ENCODE results near the gene CLDND1.

CLDND1 gene

DNA sequence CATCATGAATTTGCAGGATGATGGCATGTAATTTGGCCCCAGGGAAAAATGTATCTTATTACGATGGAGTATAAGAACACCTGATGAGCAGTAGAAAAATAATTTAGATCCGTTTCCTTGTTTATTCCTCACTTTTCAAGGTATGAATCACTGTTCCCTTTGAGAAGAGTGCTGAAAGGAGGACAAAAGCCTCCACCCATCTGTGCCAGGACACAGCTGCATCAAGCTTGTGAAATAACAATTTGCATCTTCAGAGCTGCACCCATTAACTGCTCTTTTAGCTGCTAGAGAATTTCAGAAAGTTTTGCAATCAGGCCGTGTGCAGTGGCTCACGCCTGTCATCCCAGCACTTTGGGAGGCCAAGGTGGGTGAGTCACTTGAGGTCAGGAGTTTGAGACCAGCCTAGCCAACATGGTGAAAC, 9.6 kb downstream of the CLDND1 start:
- no peak for DNase-seq

DNA sequence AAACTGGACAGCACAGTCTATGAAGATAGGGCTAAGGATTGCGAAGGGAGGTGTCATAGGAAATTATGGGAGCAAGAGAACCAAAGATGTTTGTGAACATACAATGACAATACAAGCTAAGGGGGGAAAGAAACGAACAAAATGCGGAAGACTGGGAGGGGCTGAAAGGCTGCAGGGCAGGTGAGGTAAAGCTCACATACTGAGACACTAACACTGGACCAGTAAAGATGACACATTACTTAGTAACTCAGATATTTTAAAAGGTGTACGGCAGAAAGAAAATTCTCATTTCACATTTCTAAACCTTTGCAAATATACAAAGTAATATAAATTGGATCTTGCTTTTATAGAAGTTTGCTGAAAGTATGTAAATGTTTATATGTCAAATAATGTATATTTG, 10.1 kb downstream of the CLDND1 start:
- no peak for DNase-seq

DNA sequence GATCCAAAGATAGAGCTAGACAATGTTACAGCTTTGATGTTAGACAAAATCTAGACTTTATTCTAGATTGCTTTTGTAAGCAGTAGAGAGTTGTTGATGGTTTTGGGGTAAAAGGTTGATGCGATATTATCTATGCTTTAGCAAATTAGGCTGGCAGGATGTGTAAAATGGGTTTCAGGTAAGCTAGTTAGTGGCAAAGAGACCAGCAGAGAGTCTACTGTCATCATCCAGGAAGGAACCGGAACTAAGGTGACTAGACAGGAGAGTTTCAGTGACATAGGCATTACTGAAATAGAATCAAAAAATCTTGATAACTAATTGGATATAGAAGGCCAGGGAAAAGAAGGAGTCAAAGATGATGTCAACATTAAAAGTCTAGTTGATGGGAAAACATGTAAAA, 14.1 kb downstream of the CLDND1 start:
- no peak for DNase-seq

DNA sequence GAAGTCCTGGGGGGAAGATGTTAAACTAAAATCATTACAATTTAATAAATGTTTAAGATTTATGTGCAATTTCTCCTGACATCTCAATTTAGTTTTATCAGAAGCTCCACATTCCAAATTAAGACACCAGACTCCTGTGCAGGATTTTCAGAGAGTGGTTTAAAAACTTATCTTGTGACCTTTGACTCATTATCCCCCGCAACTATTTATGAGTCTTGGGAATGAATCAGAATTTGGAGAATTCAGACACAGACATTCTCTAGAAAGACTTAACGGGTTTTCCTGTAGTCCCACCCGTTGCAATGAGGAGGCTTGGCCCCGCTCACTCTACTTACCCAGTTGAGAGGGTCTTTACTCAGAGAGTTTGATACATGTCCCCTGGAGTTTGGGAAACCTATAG, 18.2 kb downstream of the CLDND1 start:
- DNase-seq = no peak

DNA sequence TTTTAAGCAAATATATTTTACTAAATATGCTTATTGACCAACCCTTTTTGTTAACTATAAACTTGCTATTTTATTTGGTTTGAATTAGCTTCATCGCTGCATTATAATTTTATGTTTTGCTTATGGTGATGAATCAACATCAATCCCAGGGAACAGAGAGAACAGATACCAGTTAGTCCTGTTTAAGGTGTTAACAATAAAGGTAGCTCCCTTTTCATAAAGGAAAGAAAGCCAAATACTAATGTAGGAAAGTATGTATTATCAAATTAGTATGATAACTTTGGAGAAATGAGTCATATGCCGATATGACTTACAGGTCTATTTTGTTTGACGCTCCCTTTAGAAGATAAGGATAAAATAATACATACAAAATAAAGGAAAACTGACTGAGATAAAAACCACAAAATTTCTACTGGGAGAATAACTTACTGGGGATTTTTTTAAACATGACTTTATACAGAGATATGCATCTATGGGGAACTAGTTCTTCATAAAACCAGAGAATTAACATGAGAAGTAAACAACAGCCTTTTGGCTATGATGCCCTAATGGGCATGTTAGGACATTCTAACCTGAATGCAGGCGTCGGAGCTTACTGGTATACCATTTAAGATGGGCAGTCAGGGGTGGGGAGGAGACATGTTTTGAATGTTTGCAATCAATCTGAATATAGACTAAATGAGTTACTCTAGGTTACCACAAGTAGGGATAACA, 20.7 kb downstream of the CLDND1 start:
- no peak for DNase-seq

DNA sequence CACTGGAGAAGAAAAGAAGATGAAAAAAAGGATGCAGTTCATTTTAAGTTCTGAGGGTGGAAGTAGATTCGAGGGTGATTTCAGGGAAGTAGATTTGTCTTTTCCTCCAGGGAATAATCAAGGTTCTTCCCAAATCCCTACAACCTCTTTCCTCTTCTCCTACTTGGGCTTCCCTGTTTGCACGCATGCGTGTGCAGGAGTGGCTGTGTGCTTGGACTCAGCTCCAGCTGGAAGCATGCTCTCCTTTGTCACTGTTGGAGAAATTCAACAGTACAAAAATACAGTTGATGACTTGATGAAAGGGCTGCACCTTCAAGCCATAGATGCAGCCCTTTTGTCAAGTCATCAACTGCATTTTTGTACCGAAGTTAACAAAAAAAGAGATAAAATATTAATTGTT, 21.4 kb downstream of the CLDND1 start:
- no peak for DNase-seq

DNA sequence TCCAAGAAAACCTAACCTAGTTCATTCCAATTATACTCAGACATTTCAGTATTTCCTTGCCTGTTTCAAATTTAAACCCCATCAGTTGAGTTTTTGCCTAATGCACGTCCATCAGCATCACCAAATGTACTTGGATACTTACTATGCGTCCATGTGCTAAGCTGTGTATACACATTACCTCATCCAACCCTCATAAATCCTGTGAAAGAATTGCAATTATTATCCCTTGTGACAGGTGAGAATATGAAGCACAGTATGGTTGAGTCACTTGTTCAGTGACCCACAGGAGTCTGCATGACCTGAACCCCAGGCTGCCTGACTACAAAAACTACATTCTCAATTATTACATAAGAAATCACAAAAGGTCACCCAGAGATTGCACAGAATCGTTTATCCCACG, 22.7 kb downstream of the CLDND1 start:
- no peak for DNase-seq

DNA sequence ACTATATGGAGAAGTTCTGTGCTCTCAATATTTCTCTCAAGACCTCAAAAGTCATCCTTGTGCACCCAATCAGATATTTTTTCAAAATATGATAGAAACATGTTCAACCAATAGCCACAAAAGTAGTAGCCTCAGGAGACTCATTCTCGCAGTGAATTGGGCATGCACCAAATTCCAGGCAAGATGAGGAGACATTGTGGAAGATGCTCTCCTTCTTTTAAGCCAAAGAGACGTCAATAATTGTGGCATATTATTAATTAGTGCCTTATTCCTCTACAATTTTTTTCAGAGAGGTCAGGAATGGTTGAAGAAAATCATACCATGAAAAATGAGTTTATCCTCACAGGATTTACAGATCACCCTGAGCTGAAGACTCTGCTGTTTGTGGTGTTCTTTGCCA, 25.3 kb downstream of the CLDND1 start, which contains the start of gene OR5K2:
Gene OR5K2 (plus strand): TSS at position 301 of the 400 bp plus-strand sequence. CDS start 0 bp downstream, at position 301.
- DNase-seq = no peak

DNA sequence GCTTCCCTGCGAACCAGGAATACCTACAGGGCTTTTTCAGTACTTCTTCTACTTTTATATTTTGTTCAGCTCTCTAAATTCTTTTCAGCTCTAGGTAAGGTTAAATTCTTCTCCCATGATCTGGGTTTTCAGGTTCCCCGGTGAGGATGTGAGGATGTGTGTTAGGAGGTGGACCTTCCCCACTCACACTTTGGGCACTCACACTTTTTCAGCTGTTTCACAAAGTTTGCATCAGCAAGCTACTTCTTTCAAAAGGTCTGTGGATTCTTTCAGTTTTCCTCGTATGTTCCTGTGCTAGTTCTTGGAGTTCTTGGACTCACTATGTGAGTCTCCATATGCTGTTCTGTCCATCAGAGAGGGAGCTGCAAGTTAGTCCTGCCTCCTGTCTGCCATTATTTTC, 39.1 kb downstream of the CLDND1 start:
- DNase-seq = no peak

DNA sequence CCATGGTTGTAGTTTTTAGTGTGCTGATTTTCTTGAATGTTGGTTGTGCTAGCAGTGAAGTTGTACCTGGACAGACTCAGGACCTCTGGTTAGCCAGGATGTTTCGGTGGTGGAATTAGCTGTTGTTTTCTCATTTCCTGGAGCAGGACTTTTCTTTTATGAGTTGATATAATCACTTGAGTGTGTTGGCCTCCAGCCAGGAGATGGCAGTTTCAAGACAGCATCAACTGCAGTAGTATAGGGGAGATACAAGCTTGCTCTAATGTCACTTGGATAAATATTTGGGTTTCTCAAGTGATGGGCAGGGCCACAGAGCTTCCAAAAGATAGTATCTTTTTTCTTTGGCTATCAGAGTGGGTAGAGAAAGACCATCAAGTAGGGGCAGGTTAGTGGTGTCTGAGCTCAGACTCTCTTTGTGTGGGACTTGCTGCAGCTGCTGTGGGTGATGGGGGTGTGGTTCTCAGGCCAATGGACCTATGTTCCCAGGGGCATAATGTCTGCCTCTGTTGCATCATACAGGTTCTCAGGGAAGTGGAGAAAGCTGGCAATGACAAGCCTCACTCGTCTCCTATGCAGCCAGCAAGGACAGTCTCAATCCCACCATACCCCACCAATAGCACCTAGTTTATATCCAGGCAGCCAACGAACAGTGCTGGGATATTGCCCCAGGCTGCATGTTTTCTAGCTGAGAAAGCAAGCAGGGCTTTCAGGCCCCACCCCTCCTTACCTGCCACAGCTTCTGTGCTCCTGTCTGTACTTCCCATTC, 39.8 kb downstream of the CLDND1 start:
- no peak for DNase-seq

Measured in activated gamma-delta T cell (primary cell).